ENCODE results near the gene MTHFD2L.

GRCh38 chr4:74335341-74336021, 177.6 kb downstream of the MTHFD2L start:
- TF ChIP-seq PRDM10 (tag by site-specific recombination; IDR thresholded peaks at IDR 0.05) (no peak), MYNN (tag by site-specific recombination; IDR thresholded peaks at IDR 0.05; ENCODE audit: borderline replicate concordance) (no peak), CTCF (tag by site-specific recombination; IDR thresholded peaks at IDR 0.05) (no peak), ZNF292 (tag by site-specific recombination; IDR thresholded peaks at IDR 0.05; ENCODE audit: borderline replicate concordance, low read depth) (no peak), SP2 (tag by site-specific recombination; IDR thresholded peaks at IDR 0.05) (no peak)
